ENCODE data around the gene USP11.

DNA sequence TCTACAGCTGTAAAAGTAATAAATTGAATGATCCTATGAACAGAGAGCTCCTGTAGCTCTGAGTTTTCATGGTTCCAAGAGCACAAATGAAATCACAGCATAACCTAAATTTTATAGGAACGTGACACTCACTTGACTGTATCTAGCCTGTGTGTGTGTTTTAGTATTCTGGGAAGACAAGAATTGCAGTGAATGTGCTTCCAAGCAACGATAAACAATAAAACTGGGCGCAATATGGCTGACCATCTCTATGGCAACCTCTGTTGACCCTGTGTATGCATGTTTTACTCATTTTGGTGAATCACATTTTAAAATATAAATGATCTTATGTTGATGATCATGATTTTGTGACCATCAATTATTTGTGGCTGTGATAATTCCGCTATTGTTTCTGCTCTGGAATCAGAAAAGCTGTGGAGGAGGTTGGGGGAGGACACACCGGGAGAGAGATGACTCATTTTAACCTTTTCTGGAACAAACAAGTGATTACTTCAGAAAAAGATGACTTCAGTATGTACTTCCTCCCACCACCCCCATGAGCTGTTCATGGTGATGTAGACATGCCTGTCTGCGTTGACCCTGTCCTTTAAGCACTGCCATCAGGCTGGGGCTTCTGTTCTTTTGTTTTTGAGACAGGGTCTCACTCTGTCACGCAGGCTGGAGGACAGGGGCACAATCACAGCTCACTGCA, 31.8 kb downstream of the USP11 start:
- TF ChIP-seq EZH2 (IDR thresholded peaks at IDR 0.05) (no peak), POLR2AphosphoS5 (IDR thresholded peaks at IDR 0.05; ENCODE audit: borderline replicate concordance, low read depth, low read length) (no peak)

Data from SK-N-MC (cell line).